Thoracic aorta (tissue), 2 donors: ENCODE measurements around the gene OR13F1. TPM values are rescaled to one million over a fixed set of nuclear protein-coding genes. Genes with fewer than 3 reads are reported as not detected.

Source experiments
- ATAC-seq: fragments of 150-250 bp; one replicate; pipeline ENCODE4 v1.8.0; 2017; ENCODE audit warnings: low read depth; ENCODE audit not compliant: insufficient number of reproducible peaks, low FRiP score
- DNase-seq: peaks from one replicate; pipeline ENCODE4 v3.0.0-alpha.2; 2020; ENCODE audit warnings: low spot score
- H3K27ac ChIP-seq, 2 donors: fragments of 200-600 bp; sonication (generic); 1 replicate in 1 of 2; 2 replicates in 1 of 2; pipeline ENCODE4 v1.5.1; 2016; ENCODE audit warnings: mild to moderate bottlenecking in 2 of 2, moderate library complexity in 2 of 2
- H3K27me3 ChIP-seq: fragments of 200-600 bp; sonication (generic); replicated peaks from 2 replicates; pipeline ENCODE4 v1.6.0; 2016; ENCODE audit warnings: mild to moderate bottlenecking; ENCODE audit not compliant: insufficient read depth
- H3K36me3 ChIP-seq: fragments of 200-600 bp; sonication (generic); one replicate; pipeline ENCODE4 v1.5.1; 2016
- H3K4me1 ChIP-seq, 2 donors: fragments of 200-600 bp; sonication (generic); 1 replicate in 1 of 2; 2 replicates in 1 of 2; pipeline versions ENCODE4 v1.5.1 to v1.6.0; 2016; ENCODE audit warnings: low read depth in 2 of 2, mild to moderate bottlenecking in 1 of 2; ENCODE audit not compliant: control insufficient read depth in 1 of 2
- H3K4me3 ChIP-seq: fragments of 200-600 bp; sonication (generic); 2 replicates; pipeline ENCODE4 v1.5.1; 2016; ENCODE audit warnings: mild to moderate bottlenecking
- H3K9me3 ChIP-seq: fragments of 200-600 bp; sonication (generic); 2 replicates; pipeline ENCODE4 v1.5.1; 2016
- CTCF ChIP-seq: fragments of 200-600 bp; sonication (generic); IDR thresholded peaks from one replicate; pipeline ENCODE4 v1.5.1; 2019; ENCODE audit warnings: antibody characterized with exemption
- total RNA-seq, 2 donors: library from RNA; depleted of rRNA; stranded (reverse); fragments of >200 nt; gene quantifications; one replicate each; pipeline versions ENCODE4 v1.1.0 to v1.2.3, GENCODE V29; 2016

The OR13F1 gene
- total RNA-seq, 2 donors from 2014 or later = not detected

- no peaks in the 10 kb centered on the region for H3K27me3 ChIP-seq
- no peak within 1 kb of the TSS for H3K27ac ChIP-seq
- H3K4me1 ChIP-seq = no peaks in the 10 kb centered on the region
- TF ChIP-seq CTCF = no peak
- no peak within 1 kb of the TSS for H3K4me3 ChIP-seq
- DNase-seq (no peak), ATAC-seq (no peak)
- no peaks in the 10 kb centered on the region for H3K9me3 ChIP-seq
- no peaks in the 10 kb centered on the region for H3K36me3 ChIP-seq
Observed at GRCh38 chr9:104527109-104527508, 23.0 kb downstream of the OR13F1 start, which contains the start of gene OR13C4. OR13C4 (minus strand) TSS chr9:104527209; CDS start chr9:104527209, 0 bp downstream.

- ATAC-seq (no peak), DNase-seq (no peak)
- no peaks in the 10 kb centered on the region for H3K36me3 ChIP-seq
- H3K27ac ChIP-seq = no peak within 1 kb of the TSS
- no peak for TF ChIP-seq CTCF
- no peak within 1 kb of the TSS for H3K4me3 ChIP-seq
- no peaks in the 10 kb centered on the region for H3K9me3 ChIP-seq
- no peaks in the 10 kb centered on the region for H3K4me1 ChIP-seq
- no peaks in the 10 kb centered on the region for H3K27me3 ChIP-seq
Observed at GRCh38 chr9:104536756-104537155, 32.7 kb downstream of the OR13F1 start, which contains the start of gene OR13C3. OR13C3 (minus strand) TSS chr9:104536856; CDS start chr9:104536723, 133 bp downstream.

GRCh38 chr9:104539275-104539674, 35.2 kb downstream of the OR13F1 start:
- H3K4me1 ChIP-seq = no peaks in the 10 kb centered on the region
- ATAC-seq (no peak), DNase-seq (no peak)
- H3K4me3 ChIP-seq = no peak overlapping the region
- H3K27ac ChIP-seq = no peak overlapping the region
- no peaks in the 10 kb centered on the region for H3K36me3 ChIP-seq
- H3K9me3 ChIP-seq = no peaks in the 10 kb centered on the region
- H3K27me3 ChIP-seq = no peaks in the 10 kb centered on the region
- TF ChIP-seq CTCF = no peak

GRCh38 chr9:104544644-104545043, 40.6 kb downstream of the OR13F1 start:
- Histone ChIP-seq H3K36me3 (no peaks in the 10 kb centered on the region), H3K4me1 (no peaks in the 10 kb centered on the region), H3K27me3 (no peaks in the 10 kb centered on the region), H3K4me3 (no peak overlapping the region), H3K27ac (no peak overlapping the region), H3K9me3 (no peaks in the 10 kb centered on the region)
- no peak for TF ChIP-seq CTCF
- ATAC-seq (no peak), DNase-seq (no peak)

GRCh38 chr9:104553261-104553660, 49.2 kb downstream of the OR13F1 start:
- Histone ChIP-seq H3K27me3 (no peaks in the 10 kb centered on the region), H3K9me3 (no peaks in the 10 kb centered on the region), H3K36me3 (no peaks in the 10 kb centered on the region), H3K4me3 (no peak overlapping the region), H3K4me1 (no peaks in the 10 kb centered on the region), H3K27ac (no peak overlapping the region)
- no peak for DNase-seq
- TF ChIP-seq CTCF = no peak
- ATAC-seq = no peak

Other genes with a start within 250 kb of the OR13F1 start
- not detected for gene OR13C4, start 22.9 kb downstream of the OR13F1 start, total RNA-seq
- not detected for gene OR13C3, start 32.6 kb downstream of the OR13F1 start, total RNA-seq
- not detected for gene OR13C8, start 64.9 kb downstream of the OR13F1 start, total RNA-seq
- gene OR13C5, start 95.2 kb downstream of the OR13F1 start, total RNA-seq = not detected
- not detected for gene OR13C2, start 101.4 kb downstream of the OR13F1 start, total RNA-seq
- gene OR13C9, start 113.9 kb downstream of the OR13F1 start, total RNA-seq = not detected
- gene OR13D1, start 190.3 kb downstream of the OR13F1 start, total RNA-seq = not detected
- gene NIPSNAP3A, start 243.4 kb downstream of the OR13F1 start, total RNA-seq = 10 to 100 TPM; 19.2 to 42.6 TPM